CD14-positive monocyte (primary cell): Measurements from ENCODE around the gene CHRNA9. TPM values are rescaled to one million over a fixed set of nuclear protein-coding genes. Genes with fewer than 3 reads are reported as not detected.

Experiments used
- DNase-seq, 3 donors: peaks; one replicate each; pipeline ENCODE4 v3.0.0-alpha.2; 2011 to 2022
- H2AFZ ChIP-seq: 2 replicates; pipeline ENCODE4 v1.6.0; 2012; ENCODE audit warnings: mild to moderate bottlenecking, low read depth, low read length, inconsistent platforms; ENCODE audit not compliant: insufficient read depth, poor library complexity, severe bottlenecking
- H3K27ac ChIP-seq, 2 donors: 1 replicate in 1 of 2; 2 replicates in 1 of 2; pipeline ENCODE4 v1.5.1; 2012 to 2013; ENCODE audit warnings: low read length in 2 of 2, control low read depth in 1 of 2, inconsistent platforms in 1 of 2, low read depth in 1 of 2, mild to moderate bottlenecking in 1 of 2
- H3K27me3 ChIP-seq, 2 donors: one replicate each; pipeline versions ENCODE4 v1.6.0 to v1.6.1; 2011 to 2013; ENCODE audit warnings: low read length in 2 of 2; ENCODE audit not compliant: control insufficient read depth in 2 of 2, insufficient read depth in 2 of 2
- H3K36me3 ChIP-seq, 2 donors: replicated peaks in 1 of 2; 1 replicate in 1 of 2; 2 replicates in 1 of 2; pipeline versions ENCODE4 v1.5.1 to v1.6.1; 2012 to 2013; ENCODE audit warnings: low read length in 2 of 2, control low read depth in 1 of 2, inconsistent platforms in 1 of 2, mild to moderate bottlenecking in 1 of 2; ENCODE audit not compliant: insufficient read depth in 2 of 2, control insufficient read depth in 1 of 2
- H3K4me1 ChIP-seq, 2 donors: 1 replicate in 1 of 2; 2 replicates in 1 of 2; pipeline versions ENCODE4 v1.5.1 to v1.6.1; 2012 to 2013; ENCODE audit warnings: low read length in 2 of 2, control low read depth in 1 of 2, inconsistent platforms in 1 of 2, mild to moderate bottlenecking in 1 of 2, moderate library complexity in 1 of 2; ENCODE audit not compliant: insufficient read depth in 2 of 2, control insufficient read depth in 1 of 2
- H3K4me2 ChIP-seq: replicated peaks from 2 replicates; pipeline ENCODE3; 2012; ENCODE audit warnings: low read length, moderate library complexity, mild to moderate bottlenecking; ENCODE audit not compliant: poor library complexity, severe bottlenecking; ENCODE audit errors: extremely low read depth
- H3K4me3 ChIP-seq, 3 experiments: fragments of 200-600 bp in 1 of 3; sonication (generic) in 1 of 3; replicated peaks in 1 of 3; 1 replicate in 2 of 3; 2 replicates in 1 of 3; pipeline ENCODE4 v1.5.1; 2011 to 2013; ENCODE audit warnings: low read length in 3 of 3, mild to moderate bottlenecking in 3 of 3, control low read depth in 2 of 3, low read depth in 2 of 3, inconsistent platforms in 1 of 3, moderate library complexity in 1 of 3
- H3K79me2 ChIP-seq: 2 replicates; pipeline ENCODE4 v1.6.0; 2012; ENCODE audit warnings: mild to moderate bottlenecking, control low read depth, inconsistent platforms, low read length, moderate library complexity; ENCODE audit not compliant: insufficient read depth
- H3K9ac ChIP-seq: 2 replicates; pipeline ENCODE4 v1.6.0; 2017; ENCODE audit warnings: low read length, mild to moderate bottlenecking; ENCODE audit not compliant: insufficient read depth, poor library complexity, severe bottlenecking
- H3K9me3 ChIP-seq, 2 donors: replicated peaks in 1 of 2; 1 replicate in 1 of 2; 2 replicates in 1 of 2; pipeline versions ENCODE4 v1.5.1 to v1.6.1; 2012 to 2013; ENCODE audit warnings: low read length in 2 of 2, control low read depth in 1 of 2; ENCODE audit not compliant: control insufficient read depth in 1 of 2, insufficient read depth in 1 of 2
- H4K20me1 ChIP-seq: 2 replicates; pipeline ENCODE4 v1.6.0; 2012; ENCODE audit warnings: mild to moderate bottlenecking, low read length, control low read depth, moderate library complexity; ENCODE audit not compliant: insufficient read depth
- H3K27ac Mint-ChIP-seq, 7 donors: one replicate each; pipeline ENCODE4 v1.8.0; 2020; ENCODE audit warnings: mild to moderate bottlenecking in 7 of 7, mixed read lengths in 7 of 7, moderate library complexity in 6 of 7, inconsistent platforms in 2 of 7
- H3K27me3 Mint-ChIP-seq, 3 donors: one replicate each; pipeline ENCODE4 v1.8.0; 2021 to 2022; ENCODE audit warnings: low read depth in 3 of 3, mild to moderate bottlenecking in 3 of 3, mixed read lengths in 3 of 3, moderate library complexity in 3 of 3, inconsistent platforms in 1 of 3
- H3K36me3 Mint-ChIP-seq, 2 donors: one replicate each; pipeline ENCODE4 v1.8.0; 2020; ENCODE audit warnings: mixed read lengths in 2 of 2, inconsistent platforms in 1 of 2, mild to moderate bottlenecking in 1 of 2
- H3K4me1 Mint-ChIP-seq: one replicate; pipeline ENCODE4 v1.8.0; 2020; ENCODE audit warnings: mild to moderate bottlenecking, mixed read lengths
- H3K4me3 Mint-ChIP-seq, 2 donors: one replicate each; pipeline ENCODE4 v1.8.0; 2020; ENCODE audit warnings: mild to moderate bottlenecking in 2 of 2, mixed read lengths in 2 of 2, moderate library complexity in 1 of 2
- H3K9me3 Mint-ChIP-seq, 7 donors: one replicate each; pipeline ENCODE4 v1.8.0; 2020 to 2022; ENCODE audit warnings: mixed read lengths in 7 of 7, mild to moderate bottlenecking in 6 of 7, moderate library complexity in 6 of 7, inconsistent platforms in 2 of 7
- WGBS: methylation state at CpG from one replicate; pipeline ENCODE4 v1.1.5; 2013; ENCODE audit warnings: missing lambda C conversion rate; ENCODE audit not compliant: insufficient coverage; 5-methylcytosine and 5-hydroxymethylcytosine counted together
- intact Hi-C, 2 donors: fragments of 100-400 bp; cut with micrococcal nuclease; formaldehyde crosslinking; loops; one replicate each; pipeline versions ENCODE4 v1.15.0 to v1.15.1; 2023
- polyA plus RNA-seq, 3 donors: library from polyadenylated mRNA; depleted of rRNA in 1 of 3; unstranded in 2 of 3; stranded (reverse) in 1 of 3; fragments of 300-500 nt in 2 of 3; fragments of >200 nt in 1 of 3; fragmentation: Illumina TruSeq in 2 of 3; gene quantifications; 1 replicate in 2 of 3; 2 replicates in 1 of 3; pipeline ENCODE4 v1.2.3, GENCODE V29; 2012 to 2021
- TF ChIP-seq, protein P1 (sequence below): fragments of 200-600 bp; IDR thresholded peaks from one replicate; pipeline ENCODE4 v1.8.0; 2022; ENCODE audit warnings: antibody characterized with exemption, mild to moderate bottlenecking

Gene CHRNA9
- polyA plus RNA-seq, 3 donors, result not detected

DNA sequence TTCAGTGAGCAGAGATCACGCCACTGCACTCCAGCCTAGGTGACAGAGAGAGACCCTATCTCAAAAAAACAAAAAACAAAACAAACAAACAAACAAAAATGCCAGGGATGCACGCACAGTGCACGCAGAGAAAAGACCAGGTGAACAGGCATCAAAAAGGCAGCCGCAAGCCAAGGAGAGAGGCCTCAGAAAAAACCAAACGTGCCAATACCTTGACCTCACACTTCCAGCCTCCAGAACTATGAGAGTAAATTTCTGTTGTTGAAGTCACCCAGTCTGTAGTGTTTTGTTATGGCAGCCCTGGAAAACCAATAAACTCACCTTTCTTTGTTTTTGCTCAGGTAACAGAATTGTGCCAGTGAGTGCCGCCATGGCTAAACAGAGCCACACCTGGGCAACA is 66.0 kb downstream of the CHRNA9 start:
- Histone ChIP-seq H3K9ac (no peak overlapping the region), H3K4me1 (no peaks in the 10 kb centered on the region), H3K27ac (no peak overlapping the region), H2AFZ (no peak overlapping the region), H3K79me2 (no peaks in the 10 kb centered on the region), H3K4me3 (no peak overlapping the region), H3K27me3 (no peaks in the 10 kb centered on the region), H4K20me1 (no peaks in the 10 kb centered on the region), H3K9me3 (peaks cover 0 to under 1% of the 10 kb centered on the region in 2 donors), H3K4me2 (no peak overlapping the region), H3K36me3 (no peaks in the 10 kb centered on the region)
- intact Hi-C loops, result no loop called here
- Mint-ChIP-seq H3K9me3 (peaks cover 0 to 2% (median under 1%) of the 10 kb centered on the region in 7 donors), H3K27ac (peak overlapping the region in 1 of 7 donors; percentile 28), H3K36me3 (no peaks in the 10 kb centered on the region), H3K4me3 (no peak overlapping the region), H3K4me1 (peaks cover 5% of the 10 kb centered on the region), H3K27me3 (peaks cover 1 to 4% (median 3%) of the 10 kb centered on the region in 3 donors)
- TF ChIP-seq, protein P1, sequence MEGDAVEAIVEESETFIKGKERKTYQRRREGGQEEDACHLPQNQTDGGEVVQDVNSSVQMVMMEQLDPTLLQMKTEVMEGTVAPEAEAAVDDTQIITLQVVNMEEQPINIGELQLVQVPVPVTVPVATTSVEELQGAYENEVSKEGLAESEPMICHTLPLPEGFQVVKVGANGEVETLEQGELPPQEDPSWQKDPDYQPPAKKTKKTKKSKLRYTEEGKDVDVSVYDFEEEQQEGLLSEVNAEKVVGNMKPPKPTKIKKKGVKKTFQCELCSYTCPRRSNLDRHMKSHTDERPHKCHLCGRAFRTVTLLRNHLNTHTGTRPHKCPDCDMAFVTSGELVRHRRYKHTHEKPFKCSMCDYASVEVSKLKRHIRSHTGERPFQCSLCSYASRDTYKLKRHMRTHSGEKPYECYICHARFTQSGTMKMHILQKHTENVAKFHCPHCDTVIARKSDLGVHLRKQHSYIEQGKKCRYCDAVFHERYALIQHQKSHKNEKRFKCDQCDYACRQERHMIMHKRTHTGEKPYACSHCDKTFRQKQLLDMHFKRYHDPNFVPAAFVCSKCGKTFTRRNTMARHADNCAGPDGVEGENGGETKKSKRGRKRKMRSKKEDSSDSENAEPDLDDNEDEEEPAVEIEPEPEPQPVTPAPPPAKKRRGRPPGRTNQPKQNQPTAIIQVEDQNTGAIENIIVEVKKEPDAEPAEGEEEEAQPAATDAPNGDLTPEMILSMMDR, result no peak
- 94% methylated on average over 2 of the region's 6 CpGs for WGBS
- DNase-seq, result no peak

GRCh38 chr4:40401631-40402030 is 66.5 kb downstream of the CHRNA9 start:
- no peak overlapping the region for H3K4me3 Mint-ChIP-seq
- 90% methylated on average over 5 of the region's 8 CpGs for WGBS

More at GRCh38 chr4:40401631-40402030, 66.5 kb downstream of the CHRNA9 start:
- no peak overlapping the region for H3K27ac Mint-ChIP-seq
- no peaks in the 10 kb centered on the region for H3K27me3 ChIP-seq
- H3K9ac ChIP-seq, result no peak overlapping the region
- no peak overlapping the region for H3K4me2 ChIP-seq
- H4K20me1 ChIP-seq, result no peaks in the 10 kb centered on the region
- H3K27me3 Mint-ChIP-seq, result peaks cover 1 to 4% (median 3%) of the 10 kb centered on the region in 3 donors
- H3K79me2 ChIP-seq, result no peaks in the 10 kb centered on the region
- H3K27ac ChIP-seq, result no peak overlapping the region
- no peak for DNase-seq
- no peaks in the 10 kb centered on the region for H3K36me3 ChIP-seq
- H3K9me3 ChIP-seq, result peaks cover 3 to 5% of the 10 kb centered on the region in 2 donors
- no peak overlapping the region for H3K4me3 ChIP-seq
- no peak overlapping the region for H2AFZ ChIP-seq
- intact Hi-C loops, result no loop called here
- H3K9me3 Mint-ChIP-seq, result peaks cover 2 to 7% (median 4%) of the 10 kb centered on the region in 7 donors
- H3K4me1 Mint-ChIP-seq, result peaks cover 5% of the 10 kb centered on the region
- TF ChIP-seq, protein P1, result no peak
- no peaks in the 10 kb centered on the region for H3K36me3 Mint-ChIP-seq
- no peaks in the 10 kb centered on the region for H3K4me1 ChIP-seq
